DND-41 (cell line): ENCODE results near the gene AGPAT3.

Experiments
- ATAC-seq: fragments of 200-7000 bp; cut with Tn5 transposase; 3 replicates; pipeline ENCODE4 v1.9.1; 2021; ENCODE audit warnings: low read depth; ENCODE audit not compliant: insufficient read depth
- DNase-seq: peaks from one replicate; pipeline ENCODE4 v3.0.0-alpha.2; 2020
- H2AFZ ChIP-seq: 2 replicates; pipeline ENCODE4 v1.6.0; 2012; ENCODE audit warnings: low read depth, low read length
- H3K27ac ChIP-seq: 2 replicates; pipeline ENCODE4 v1.5.1; 2012; ENCODE audit warnings: low read length, inconsistent platforms
- H3K27me3 ChIP-seq: fragments of 200-600 bp; sonication (generic); 2 replicates; pipeline ENCODE4 v1.6.0; 2012; ENCODE audit warnings: low read length, mild to moderate bottlenecking, inconsistent platforms; ENCODE audit not compliant: insufficient read depth, poor library complexity
- H3K36me3 ChIP-seq: 2 replicates; pipeline ENCODE4 v1.5.1; 2012; ENCODE audit warnings: low read length, inconsistent platforms; ENCODE audit not compliant: insufficient read depth
- H3K4me1 ChIP-seq: 2 replicates; pipeline ENCODE4 v1.5.1; 2012; ENCODE audit warnings: mild to moderate bottlenecking, low read length; ENCODE audit not compliant: insufficient read depth
- H3K4me2 ChIP-seq: 2 replicates; pipeline ENCODE4 v1.6.0; 2012; ENCODE audit warnings: mild to moderate bottlenecking, moderate library complexity, low read length, inconsistent platforms; ENCODE audit not compliant: insufficient read depth
- H3K4me3 ChIP-seq, 2 experiments: fragments of 200-600 bp in 1 of 2; shearing (Covaris generic) in 1 of 2; 2 replicates each; pipeline ENCODE4 v1.5.1; 2012 to 2016; ENCODE audit warnings: inconsistent platforms in 2 of 2, low read length in 2 of 2, mild to moderate bottlenecking in 2 of 2, low read depth in 1 of 2, moderate library complexity in 1 of 2
- H3K79me2 ChIP-seq: 2 replicates; pipeline ENCODE4 v1.6.0; 2012; ENCODE audit warnings: low read length, inconsistent platforms; ENCODE audit not compliant: insufficient read depth
- H3K9ac ChIP-seq: 2 replicates; pipeline ENCODE4 v1.6.0; 2012; ENCODE audit warnings: low read depth, mild to moderate bottlenecking, inconsistent platforms, low read length, moderate library complexity
- H3K9me3 ChIP-seq: 2 replicates; pipeline ENCODE4 v1.5.1; 2012; ENCODE audit warnings: low read length, moderate library complexity, mild to moderate bottlenecking, inconsistent platforms; ENCODE audit not compliant: insufficient read depth, severe bottlenecking
- H4K20me1 ChIP-seq: 2 replicates; pipeline ENCODE4 v1.6.0; 2012; ENCODE audit warnings: low read length; ENCODE audit not compliant: insufficient read depth
- CTCF ChIP-seq: IDR thresholded peaks from 2 replicates; pipeline ENCODE4 v1.5.1; 2012; ENCODE audit warnings: borderline replicate concordance, low read length, moderate library complexity, mild to moderate bottlenecking; ENCODE audit not compliant: poor library complexity, severe bottlenecking; ENCODE audit errors: extremely low read depth
- EZH2 ChIP-seq: IDR thresholded peaks from 3 replicates; pipeline ENCODE4 v1.6.1; 2012; ENCODE audit warnings: borderline replicate concordance, low read depth, mild to moderate bottlenecking, moderate library complexity, low read length, inconsistent platforms; ENCODE audit not compliant: severe bottlenecking

AGPAT3 gene

DNA sequence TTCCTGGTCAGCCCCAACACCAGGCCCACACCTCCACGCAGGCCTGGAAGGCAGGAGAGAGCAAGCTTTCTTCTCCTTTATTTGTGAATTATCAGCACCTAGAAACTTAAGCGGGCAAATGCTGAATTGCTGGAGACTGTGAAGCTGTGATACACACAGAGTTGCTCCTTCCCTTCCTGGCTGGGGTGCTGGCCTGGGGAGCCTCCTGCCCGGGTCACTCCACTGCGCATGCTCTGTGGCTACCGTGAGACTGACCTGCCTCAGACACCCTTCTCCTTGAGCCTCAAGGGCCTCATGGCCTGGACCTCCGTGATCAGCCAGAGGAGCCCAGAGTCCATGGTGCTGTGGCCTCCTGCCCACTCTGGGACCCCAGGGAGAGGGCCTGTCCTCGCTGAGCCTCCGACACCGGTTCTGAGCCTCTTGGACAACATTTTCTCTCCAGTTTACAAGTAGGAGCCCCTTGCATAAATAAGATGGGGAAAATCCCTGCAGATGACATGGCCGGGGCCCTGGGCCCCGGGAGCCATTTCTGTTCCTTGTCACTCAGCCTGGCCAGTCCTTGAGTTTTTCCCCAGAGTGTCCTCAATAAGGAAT is 18.0 kb downstream of the AGPAT3 start:
- Histone ChIP-seq H3K36me3 (peaks cover 33% of the 10 kb centered on the region), H3K27me3 (no peaks in the 10 kb centered on the region), H3K9ac (no peak overlapping the region), H3K79me2 (peaks cover 98% of the 10 kb centered on the region), H3K27ac (no peak overlapping the region), H3K4me2 (no peak overlapping the region), H3K4me3 (no peak overlapping the region), H4K20me1 (peaks cover 86% of the 10 kb centered on the region), H2AFZ (no peak overlapping the region), H3K9me3 (no peaks in the 10 kb centered on the region), H3K4me1 (no peaks in the 10 kb centered on the region)
- TF ChIP-seq EZH2, result no peak
- no peak for TF ChIP-seq CTCF
- ATAC-seq (no peak), DNase-seq (no peak)

DNA sequence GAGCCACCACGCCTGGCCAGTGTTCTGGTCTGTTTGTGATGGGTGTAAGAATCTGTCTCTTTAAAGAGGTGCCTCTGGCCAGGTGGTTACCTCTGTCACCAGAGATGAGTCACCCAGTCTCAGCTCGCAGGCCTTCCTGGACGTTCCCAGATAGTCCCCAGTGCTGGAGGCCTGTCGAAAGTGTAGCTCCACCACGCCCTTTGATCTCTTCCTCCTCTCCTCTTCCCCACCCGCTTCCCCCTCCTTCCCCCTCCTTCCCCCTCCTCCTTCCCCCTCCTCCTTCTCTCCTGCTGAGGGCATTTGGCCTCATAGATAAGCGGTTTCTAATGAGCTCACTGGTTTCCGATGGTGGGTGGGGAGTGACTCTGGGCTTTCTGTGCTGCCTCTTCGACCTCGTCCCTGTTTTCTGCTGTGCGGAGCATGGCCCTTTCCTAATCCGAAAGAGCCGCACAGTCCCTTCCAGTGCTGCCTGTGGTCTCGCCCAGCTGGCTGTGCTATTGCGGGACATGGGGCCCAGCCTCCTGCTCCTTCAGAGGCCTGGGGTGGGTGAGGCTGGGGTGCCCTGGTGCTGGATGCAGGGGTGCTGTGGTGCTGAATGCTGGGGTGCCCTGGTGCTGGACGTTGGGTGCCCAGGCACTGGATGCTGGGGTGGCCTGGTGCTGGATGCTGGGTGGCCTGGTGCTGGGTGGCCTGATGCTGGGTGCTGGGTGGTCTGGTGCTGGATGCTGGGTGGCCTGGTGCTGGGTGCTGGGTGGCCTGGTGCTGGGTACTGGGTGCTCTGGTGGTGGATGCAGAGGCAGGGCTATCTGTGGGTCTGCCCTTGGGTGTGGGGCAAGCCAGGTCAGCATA is 19.2 kb downstream of the AGPAT3 start:
- Histone ChIP-seq H3K4me2 (no peak overlapping the region), H2AFZ (no peak overlapping the region), H3K36me3 (peaks cover 27% of the 10 kb centered on the region), H3K27me3 (no peaks in the 10 kb centered on the region), H3K4me3 (no peak overlapping the region), H3K9ac (no peak overlapping the region), H3K79me2 (peaks cover 98% of the 10 kb centered on the region), H3K4me1 (no peaks in the 10 kb centered on the region), H4K20me1 (peaks cover 79% of the 10 kb centered on the region), H3K9me3 (no peaks in the 10 kb centered on the region), H3K27ac (no peak overlapping the region)
- ATAC-seq (peak; percentile 41; the same call in 2 of the 3 replicates), DNase-seq (peak; percentile 18)
- TF ChIP-seq EZH2 (no peak), CTCF (no peak)

- Histone ChIP-seq H2AFZ (no peak overlapping the region), H3K27me3 (no peaks in the 10 kb centered on the region), H3K4me2 (no peak overlapping the region), H3K27ac (no peak overlapping the region), H4K20me1 (peaks cover 72% of the 10 kb centered on the region), H3K4me3 (no peak overlapping the region), H3K36me3 (peaks cover 22% of the 10 kb centered on the region), H3K79me2 (peaks cover 98% of the 10 kb centered on the region), H3K4me1 (no peaks in the 10 kb centered on the region), H3K9me3 (no peaks in the 10 kb centered on the region), H3K9ac (no peak overlapping the region)
- TF ChIP-seq EZH2 (no peak), CTCF (no peak)
- DNase-seq (no peak), ATAC-seq (no peak)
These were observed 19.9 kb downstream of the AGPAT3 start for GRCh38 chr21:43884861-43885417.
